BE2C (cell line): ENCODE data around the gene MICU1.

Experiments
- DNase-seq: peaks from one replicate; pipeline ENCODE4 v3.0.0-alpha.2; 2020
- H3K27me3 ChIP-seq: fragments of 250-450 bp; sonication (Bioruptor Pico); 2 replicates; pipeline ENCODE4 v1.5.1; 2020; ENCODE audit warnings: mild to moderate bottlenecking
- H3K36me3 ChIP-seq: fragments of 250-450 bp; sonication (Bioruptor Pico); 2 replicates; pipeline ENCODE4 v1.5.1; 2020; ENCODE audit warnings: mild to moderate bottlenecking
- H3K4me1 ChIP-seq: fragments of 250-450 bp; sonication (Bioruptor Pico); 2 replicates; pipeline ENCODE4 v1.5.1; 2020
- H3K4me3 ChIP-seq: 2 replicates; pipeline ENCODE4 v1.5.1; 2011; ENCODE audit warnings: low read depth, low read length
- H3K9me3 ChIP-seq: fragments of 250-450 bp; sonication (Bioruptor Pico); 2 replicates; pipeline ENCODE4 v1.5.1; 2020
- TF ChIP-seq, protein P1 (sequence below): IDR thresholded peaks from 2 replicates; pipeline ENCODE4 v1.5.1; 2012; ENCODE audit warnings: mild to moderate bottlenecking, low read depth, low read length

Gene MICU1

DNA sequence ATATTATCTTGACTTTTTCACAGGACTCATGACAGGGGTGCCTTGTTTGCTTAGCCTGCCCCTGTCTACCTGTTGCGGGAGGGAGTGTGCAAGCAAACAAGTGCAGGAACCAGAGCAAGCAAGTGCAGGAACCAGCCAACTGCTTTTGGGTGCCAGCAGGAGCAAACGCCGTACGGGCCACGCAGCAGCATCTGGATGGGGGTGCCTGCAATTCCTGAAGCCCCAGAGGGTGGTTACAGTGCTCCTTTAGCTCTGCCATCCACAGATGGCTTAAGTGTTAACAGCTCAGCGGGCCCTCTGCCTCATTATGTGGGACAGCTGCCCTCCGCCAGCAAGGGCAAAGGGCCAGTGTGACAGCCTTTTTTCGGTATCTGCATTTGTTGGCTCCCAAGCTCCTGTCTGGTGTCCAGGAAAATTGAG lies 83.5 kb downstream of the MICU1 start:
- Histone ChIP-seq H3K4me1 (no peaks in the 10 kb centered on the region), H3K36me3 (peaks cover 4% of the 10 kb centered on the region; the same call in 1 of the 2 replicates), H3K9me3 (no peaks in the 10 kb centered on the region), H3K4me3 (no peak overlapping the region), H3K27me3 (no peaks in the 10 kb centered on the region)
- DNase-seq = no peak
- TF ChIP-seq, protein P1, sequence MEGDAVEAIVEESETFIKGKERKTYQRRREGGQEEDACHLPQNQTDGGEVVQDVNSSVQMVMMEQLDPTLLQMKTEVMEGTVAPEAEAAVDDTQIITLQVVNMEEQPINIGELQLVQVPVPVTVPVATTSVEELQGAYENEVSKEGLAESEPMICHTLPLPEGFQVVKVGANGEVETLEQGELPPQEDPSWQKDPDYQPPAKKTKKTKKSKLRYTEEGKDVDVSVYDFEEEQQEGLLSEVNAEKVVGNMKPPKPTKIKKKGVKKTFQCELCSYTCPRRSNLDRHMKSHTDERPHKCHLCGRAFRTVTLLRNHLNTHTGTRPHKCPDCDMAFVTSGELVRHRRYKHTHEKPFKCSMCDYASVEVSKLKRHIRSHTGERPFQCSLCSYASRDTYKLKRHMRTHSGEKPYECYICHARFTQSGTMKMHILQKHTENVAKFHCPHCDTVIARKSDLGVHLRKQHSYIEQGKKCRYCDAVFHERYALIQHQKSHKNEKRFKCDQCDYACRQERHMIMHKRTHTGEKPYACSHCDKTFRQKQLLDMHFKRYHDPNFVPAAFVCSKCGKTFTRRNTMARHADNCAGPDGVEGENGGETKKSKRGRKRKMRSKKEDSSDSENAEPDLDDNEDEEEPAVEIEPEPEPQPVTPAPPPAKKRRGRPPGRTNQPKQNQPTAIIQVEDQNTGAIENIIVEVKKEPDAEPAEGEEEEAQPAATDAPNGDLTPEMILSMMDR = no peak

DNA sequence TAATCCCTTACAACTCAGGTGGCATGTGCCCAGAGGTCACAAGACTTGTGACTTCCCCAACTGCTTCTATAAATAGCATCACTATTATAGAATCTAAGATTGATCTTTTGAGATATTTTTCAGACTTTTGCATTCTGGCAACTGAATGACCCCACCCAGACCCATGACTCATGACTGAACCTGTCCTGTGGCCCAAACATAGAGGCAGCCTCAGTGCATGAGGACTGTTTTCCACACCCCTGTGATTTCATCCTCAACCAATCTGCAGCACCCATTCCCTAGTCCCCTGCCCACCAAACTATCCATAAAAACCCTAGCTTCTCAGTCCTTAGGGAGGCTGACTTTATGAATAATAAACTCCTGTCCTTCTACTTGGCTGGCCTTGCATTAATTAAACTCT lies 84.5 kb downstream of the MICU1 start:
- Histone ChIP-seq H3K27me3 (no peaks in the 10 kb centered on the region), H3K36me3 (peaks cover 4% of the 10 kb centered on the region; the same call in 1 of the 2 replicates), H3K4me1 (no peaks in the 10 kb centered on the region), H3K9me3 (no peaks in the 10 kb centered on the region), H3K4me3 (no peak overlapping the region)
- TF ChIP-seq, protein P1 = no peak
- no peak for DNase-seq

DNA sequence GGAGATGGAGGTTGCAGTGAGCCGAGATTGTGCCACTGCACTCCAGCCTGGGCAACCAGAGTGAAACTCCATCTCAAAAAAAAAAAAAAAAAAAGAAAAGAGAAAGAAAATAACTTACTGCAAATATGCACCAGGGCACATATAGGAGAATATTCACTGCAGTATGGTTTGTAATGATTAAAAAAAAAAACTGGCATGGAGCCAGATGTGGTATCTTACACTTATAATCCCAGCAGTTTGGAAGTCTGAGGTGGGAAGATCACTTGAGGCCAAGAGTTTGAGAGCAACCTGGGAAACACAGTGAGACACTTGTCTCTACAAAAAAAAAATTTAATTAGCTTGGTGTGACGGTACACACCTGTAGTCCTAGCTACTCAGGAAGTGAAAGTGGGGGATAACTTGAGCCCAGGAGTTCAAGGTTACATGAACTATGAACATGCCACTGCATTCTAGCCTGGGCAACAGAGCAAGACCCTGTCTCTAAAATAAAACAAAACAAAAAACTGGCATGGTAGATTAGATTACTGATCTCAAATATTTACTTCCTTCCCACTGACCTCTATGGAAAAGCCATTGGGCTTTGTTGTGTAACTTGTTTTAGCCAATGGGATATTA lies 85.6 kb downstream of the MICU1 start:
- no peaks in the 10 kb centered on the region for H3K4me1 ChIP-seq
- H3K36me3 ChIP-seq = peaks cover 4% of the 10 kb centered on the region; the same call in 1 of the 2 replicates
- no peak for DNase-seq
- no peaks in the 10 kb centered on the region for H3K9me3 ChIP-seq
- H3K27me3 ChIP-seq = no peaks in the 10 kb centered on the region
- TF ChIP-seq, protein P1 = no peak
- H3K4me3 ChIP-seq = no peak overlapping the region

DNA sequence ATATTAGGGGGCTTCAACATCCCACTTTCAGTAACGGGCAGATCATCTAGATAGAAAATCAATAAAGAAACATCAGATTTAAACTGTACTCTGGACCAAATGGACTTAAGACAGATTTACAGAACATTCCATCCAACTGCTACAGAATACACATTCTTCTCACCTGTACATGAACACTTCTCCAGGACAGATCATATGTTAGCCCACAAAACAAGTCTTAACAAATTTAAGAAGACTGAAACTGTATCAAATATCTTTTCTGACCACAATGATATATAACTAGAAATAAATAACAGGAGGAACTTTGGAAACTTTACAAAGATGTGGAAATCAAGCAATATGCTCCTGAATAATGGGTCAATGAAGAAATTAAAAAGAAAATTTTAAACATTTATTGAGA lies 86.7 kb downstream of the MICU1 start:
- TF ChIP-seq, protein P1 = no peak
- H3K27me3 ChIP-seq = no peaks in the 10 kb centered on the region
- no peaks in the 10 kb centered on the region for H3K4me1 ChIP-seq
- DNase-seq = no peak
- peaks cover 4% of the 10 kb centered on the region; the same call in 1 of the 2 replicates for H3K36me3 ChIP-seq
- H3K9me3 ChIP-seq = no peaks in the 10 kb centered on the region
- H3K4me3 ChIP-seq = no peak overlapping the region

DNA sequence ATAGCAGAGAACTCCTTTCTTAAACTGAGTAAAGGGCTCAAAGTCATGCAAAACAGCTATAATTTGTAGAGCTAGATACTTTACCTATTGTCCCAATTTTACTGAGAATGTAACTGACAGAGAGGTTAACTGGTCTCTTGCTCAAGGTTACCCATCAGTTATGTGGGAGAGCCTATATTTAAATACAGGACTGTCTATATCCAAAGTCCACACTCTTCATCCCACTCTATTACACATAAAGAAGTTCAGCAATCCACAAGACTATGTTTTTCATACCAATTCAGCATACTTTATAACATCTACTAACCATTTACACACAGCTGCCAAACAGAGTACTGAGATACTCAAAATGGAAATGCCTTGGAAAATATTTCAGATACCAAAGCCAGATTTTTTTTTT lies 100.2 kb downstream of the MICU1 start:
- no peak for DNase-seq
- Histone ChIP-seq H3K27me3 (no peaks in the 10 kb centered on the region), H3K4me1 (peaks cover 3% of the 10 kb centered on the region; the same call in 1 of the 2 replicates), H3K36me3 (no peaks in the 10 kb centered on the region), H3K4me3 (no peak overlapping the region), H3K9me3 (no peaks in the 10 kb centered on the region)
- TF ChIP-seq, protein P1 = no peak

DNA sequence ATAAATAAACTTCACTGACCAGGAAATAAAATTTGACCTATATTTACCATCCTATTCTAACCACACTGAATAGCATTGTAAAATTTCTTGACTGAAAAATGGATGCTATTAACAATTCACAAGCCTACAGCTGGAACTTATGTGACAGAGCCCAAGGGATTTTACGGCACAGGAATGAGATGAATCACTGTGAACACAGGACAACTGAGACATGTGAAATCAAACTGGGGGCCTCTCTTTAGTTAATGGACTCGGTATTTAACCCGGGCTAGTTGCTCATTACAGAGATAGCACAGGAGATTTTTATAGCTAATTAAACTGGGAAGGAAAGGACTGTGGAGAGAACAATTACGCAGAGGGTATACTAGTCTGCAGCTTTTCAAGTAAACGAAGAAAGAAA lies 100.6 kb downstream of the MICU1 start:
- Histone ChIP-seq H3K36me3 (no peaks in the 10 kb centered on the region), H3K4me1 (peaks cover 3% of the 10 kb centered on the region; the same call in 1 of the 2 replicates), H3K27me3 (no peaks in the 10 kb centered on the region), H3K9me3 (no peaks in the 10 kb centered on the region), H3K4me3 (no peak overlapping the region)
- DNase-seq = no peak
- TF ChIP-seq, protein P1 = no peak
